ENCODE data around the gene BCAR3. TPM values are rescaled to one million over a fixed set of nuclear protein-coding genes. Genes with fewer than 3 reads are reported as not detected.

Gene BCAR3
- total RNA-seq, 2 experiments from 2014 or later, result 0.42 to 0.55 TPM

- CTCF ChIA-PET, result no interaction called here
- Mint-ChIP-seq H3K27ac (no peak overlapping the region), H3K36me3 (ENCODE audit: low read depth) (no peaks in the 10 kb centered on the region), H3K4me1 (ENCODE audit: low read depth) (no peaks in the 10 kb centered on the region), H3K27me3 (ENCODE audit: low read depth) (no peaks in the 10 kb centered on the region), H3K9me3 (no peaks in the 10 kb centered on the region), H3K4me3 (no peak overlapping the region)
- intact Hi-C loops (cut with micrococcal nuclease), result no loop called here
- DNase-seq, result no peak
These were observed 9.6 kb downstream of the BCAR3 start for GRCh38 chr1:93672069-93672468.

GRCh38 chr1:93671099-93671621, 10.5 kb downstream of the BCAR3 start:
- no peaks in the 10 kb centered on the region for H3K4me1 Mint-ChIP-seq (ENCODE audit: low read depth)
- DNase-seq, result no peak
- no peak overlapping the region for H3K27ac Mint-ChIP-seq
- CTCF ChIA-PET, result interaction anchor here (0.6 to 1.3 kb wide), 4 partner anchors 9 to 140 kb away, joined by 3 to 9 read pairs (median 5); no protein-coding TSS in a partner anchor
- no peaks in the 10 kb centered on the region for H3K9me3 Mint-ChIP-seq
- intact Hi-C loops (cut with micrococcal nuclease), result no loop called here
- no peaks in the 10 kb centered on the region for H3K27me3 Mint-ChIP-seq (ENCODE audit: low read depth)
- H3K4me3 Mint-ChIP-seq, result no peak overlapping the region
- H3K36me3 Mint-ChIP-seq (ENCODE audit: low read depth), result no peaks in the 10 kb centered on the region

GRCh38 chr1:93670141-93670540, 11.5 kb downstream of the BCAR3 start:
- DNase-seq, result no peak
- CTCF ChIA-PET, result interaction anchor here (1.1 kb wide), 1 partner anchor 141 kb away, joined by 3 read pairs; no protein-coding TSS in a partner anchor
- intact Hi-C loops (cut with micrococcal nuclease), result no loop called here
- Mint-ChIP-seq H3K9me3 (no peaks in the 10 kb centered on the region), H3K27ac (no peak overlapping the region), H3K36me3 (ENCODE audit: low read depth) (no peaks in the 10 kb centered on the region), H3K4me3 (no peak overlapping the region), H3K4me1 (ENCODE audit: low read depth) (no peaks in the 10 kb centered on the region), H3K27me3 (ENCODE audit: low read depth) (no peaks in the 10 kb centered on the region)

DNA sequence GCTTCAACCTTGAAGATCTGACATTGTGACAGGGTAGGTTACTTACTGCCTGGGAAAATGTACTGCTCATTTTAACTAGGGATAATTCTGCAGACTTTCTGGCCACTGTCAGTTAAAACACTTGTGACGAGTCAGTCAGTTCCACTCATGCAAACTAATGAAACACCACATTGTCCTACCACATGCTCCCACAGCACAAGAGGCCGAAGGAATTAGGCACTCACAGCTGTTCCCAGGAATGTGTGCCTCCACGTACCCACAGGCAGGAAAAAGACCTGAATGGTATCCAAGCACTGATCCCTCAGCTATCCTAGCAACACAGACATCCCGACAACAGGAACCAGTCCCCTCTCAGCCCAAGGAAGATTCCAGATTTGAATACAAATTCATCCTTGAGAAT, 12.3 kb downstream of the BCAR3 start:
- Mint-ChIP-seq H3K9me3 (no peaks in the 10 kb centered on the region), H3K4me1 (ENCODE audit: low read depth) (no peaks in the 10 kb centered on the region), H3K27ac (no peak overlapping the region), H3K36me3 (ENCODE audit: low read depth) (no peaks in the 10 kb centered on the region), H3K27me3 (ENCODE audit: low read depth) (no peaks in the 10 kb centered on the region), H3K4me3 (no peak overlapping the region)
- intact Hi-C loops (cut with micrococcal nuclease), result no loop called here
- DNase-seq, result no peak
- CTCF ChIA-PET, result no interaction called here

DNA sequence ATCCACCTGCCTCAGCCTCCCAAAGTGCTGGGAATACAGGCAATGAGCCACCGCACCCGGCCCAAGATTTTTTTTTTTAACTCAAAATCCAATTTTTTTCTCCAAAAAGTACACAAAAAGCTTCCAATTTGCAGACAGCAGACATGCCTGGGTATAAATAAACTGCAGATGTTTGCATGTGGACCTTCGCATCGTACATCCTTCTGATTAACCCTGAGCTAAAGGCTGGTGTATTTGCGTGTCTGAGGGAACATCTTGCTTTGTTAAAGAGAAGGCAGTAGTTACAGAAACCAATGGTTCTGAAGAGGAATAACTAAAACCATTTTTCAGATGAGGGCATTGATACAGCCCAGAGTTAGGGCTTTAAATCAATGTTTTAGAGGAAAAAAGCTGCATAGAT, 12.7 kb downstream of the BCAR3 start:
- H3K4me1 Mint-ChIP-seq (ENCODE audit: low read depth), result no peaks in the 10 kb centered on the region
- H3K27me3 Mint-ChIP-seq (ENCODE audit: low read depth), result no peaks in the 10 kb centered on the region
- H3K4me3 Mint-ChIP-seq, result no peak overlapping the region
- intact Hi-C loops (cut with micrococcal nuclease), result no loop called here
- H3K27ac Mint-ChIP-seq, result no peak overlapping the region
- CTCF ChIA-PET, result no interaction called here
- no peaks in the 10 kb centered on the region for H3K9me3 Mint-ChIP-seq
- H3K36me3 Mint-ChIP-seq (ENCODE audit: low read depth), result no peaks in the 10 kb centered on the region
- no peak for DNase-seq

- DNase-seq, result no peak
- H3K4me1 Mint-ChIP-seq (ENCODE audit: low read depth), result no peaks in the 10 kb centered on the region
- no peaks in the 10 kb centered on the region for H3K36me3 Mint-ChIP-seq (ENCODE audit: low read depth)
- CTCF ChIA-PET, result interaction anchor here (1.7 kb wide), 1 partner anchor 176 kb away, joined by 5 read pairs; no protein-coding TSS in a partner anchor
- no peaks in the 10 kb centered on the region for H3K9me3 Mint-ChIP-seq
- no peak overlapping the region for H3K4me3 Mint-ChIP-seq
- intact Hi-C loops (cut with micrococcal nuclease), result no loop called here
- H3K27me3 Mint-ChIP-seq (ENCODE audit: low read depth), result no peaks in the 10 kb centered on the region
- no peak overlapping the region for H3K27ac Mint-ChIP-seq
These were observed 13.5 kb downstream of the BCAR3 start for GRCh38 chr1:93668121-93668520.

- CTCF ChIA-PET, result interaction anchor here (0.6 to 1.7 kb wide), 4 partner anchors 15 to 177 kb away, joined by 3 to 5 read pairs (median 3); no protein-coding TSS in a partner anchor
- Mint-ChIP-seq H3K36me3 (ENCODE audit: low read depth) (no peaks in the 10 kb centered on the region), H3K4me3 (no peak overlapping the region), H3K27me3 (ENCODE audit: low read depth) (no peaks in the 10 kb centered on the region), H3K27ac (no peak overlapping the region), H3K9me3 (no peaks in the 10 kb centered on the region), H3K4me1 (ENCODE audit: low read depth) (no peaks in the 10 kb centered on the region)
- intact Hi-C loops (cut with micrococcal nuclease), result no loop called here
- DNase-seq, result no peak
These were observed 14.0 kb downstream of the BCAR3 start for GRCh38 chr1:93667642-93668041.

DNA sequence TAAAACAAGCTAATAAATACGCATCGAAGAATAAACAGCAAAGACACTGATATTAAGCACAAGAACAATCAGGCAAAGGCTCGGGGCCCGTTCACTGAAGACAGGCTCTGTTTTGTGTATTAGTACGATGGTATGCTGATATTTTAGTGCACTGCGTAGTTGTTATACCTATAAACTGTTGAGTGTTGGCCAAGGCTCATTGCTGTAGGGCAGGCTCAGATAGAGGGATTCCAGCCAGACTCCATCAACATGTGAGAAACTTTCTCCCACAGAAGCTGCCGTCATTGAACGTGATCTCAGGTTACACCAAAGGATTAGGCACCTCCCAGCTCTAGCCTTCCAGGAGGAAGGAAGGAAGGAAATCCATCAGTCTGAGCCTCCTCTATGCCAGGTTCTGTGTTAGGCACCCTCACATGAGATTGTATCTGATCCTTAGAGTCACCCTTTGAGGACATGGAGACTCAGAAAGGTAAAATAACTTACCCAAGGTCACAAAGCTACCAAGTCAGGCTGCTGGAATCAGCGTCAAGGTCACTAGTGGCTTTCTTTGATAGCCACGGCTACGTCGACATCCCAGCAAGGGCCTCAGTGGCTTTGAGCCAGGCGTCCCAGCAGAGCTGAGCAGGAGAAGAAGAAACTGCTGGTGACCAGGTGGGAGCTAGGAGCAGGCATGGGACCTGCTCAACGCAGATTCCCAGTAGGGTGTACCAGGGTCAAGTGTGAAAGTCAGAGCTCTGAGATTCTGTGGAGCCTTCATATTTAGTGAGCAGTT, 14.8 kb downstream of the BCAR3 start:
- Mint-ChIP-seq H3K9me3 (no peaks in the 10 kb centered on the region), H3K4me1 (ENCODE audit: low read depth) (no peaks in the 10 kb centered on the region), H3K36me3 (ENCODE audit: low read depth) (no peaks in the 10 kb centered on the region), H3K27ac (no peak overlapping the region), H3K4me3 (no peak overlapping the region), H3K27me3 (ENCODE audit: low read depth) (no peaks in the 10 kb centered on the region)
- intact Hi-C loops (cut with micrococcal nuclease), result no loop called here
- CTCF ChIA-PET, result interaction anchor here (0.6 to 1.7 kb wide), 5 partner anchors 15 to 178 kb away, joined by 3 to 5 read pairs (median 3); no protein-coding TSS in a partner anchor
- no peak for DNase-seq

GRCh38 chr1:93665015-93665414, 16.6 kb downstream of the BCAR3 start:
- Mint-ChIP-seq H3K27ac (no peak overlapping the region), H3K27me3 (ENCODE audit: low read depth) (no peaks in the 10 kb centered on the region), H3K4me1 (ENCODE audit: low read depth) (no peaks in the 10 kb centered on the region), H3K36me3 (ENCODE audit: low read depth) (no peaks in the 10 kb centered on the region), H3K4me3 (no peak overlapping the region), H3K9me3 (no peaks in the 10 kb centered on the region)
- intact Hi-C loops (cut with micrococcal nuclease), result no loop called here
- CTCF ChIA-PET, result no interaction called here
- no peak for DNase-seq

- Mint-ChIP-seq H3K27ac (no peak overlapping the region), H3K4me1 (ENCODE audit: low read depth) (no peaks in the 10 kb centered on the region), H3K27me3 (ENCODE audit: low read depth) (no peaks in the 10 kb centered on the region), H3K4me3 (no peak overlapping the region), H3K9me3 (no peaks in the 10 kb centered on the region), H3K36me3 (ENCODE audit: low read depth) (no peaks in the 10 kb centered on the region)
- CTCF ChIA-PET, result interaction anchor here (1.3 kb wide), 1 partner anchor 34 kb away, joined by 4 read pairs; no protein-coding TSS in a partner anchor
- intact Hi-C loops (cut with micrococcal nuclease), result no loop called here
- no peak for DNase-seq
These were observed 18.4 kb downstream of the BCAR3 start for GRCh38 chr1:93663208-93663614.

GRCh38 chr1:93662481-93663207, 19.0 kb downstream of the BCAR3 start:
- DNase-seq, result no peak
- Mint-ChIP-seq H3K36me3 (ENCODE audit: low read depth) (no peaks in the 10 kb centered on the region), H3K27ac (no peak overlapping the region), H3K9me3 (no peaks in the 10 kb centered on the region), H3K4me1 (ENCODE audit: low read depth) (no peaks in the 10 kb centered on the region), H3K4me3 (no peak overlapping the region), H3K27me3 (ENCODE audit: low read depth) (no peaks in the 10 kb centered on the region)
- intact Hi-C loops (cut with micrococcal nuclease), result no loop called here
- CTCF ChIA-PET, result no interaction called here

- no peak overlapping the region for H3K27ac Mint-ChIP-seq
- no peaks in the 10 kb centered on the region for H3K27me3 Mint-ChIP-seq (ENCODE audit: low read depth)
- intact Hi-C loops (cut with micrococcal nuclease), result no loop called here
- no peaks in the 10 kb centered on the region for H3K9me3 Mint-ChIP-seq
- no peak overlapping the region for H3K4me3 Mint-ChIP-seq
- no peaks in the 10 kb centered on the region for H3K4me1 Mint-ChIP-seq (ENCODE audit: low read depth)
- no peaks in the 10 kb centered on the region for H3K36me3 Mint-ChIP-seq (ENCODE audit: low read depth)
- CTCF ChIA-PET, result no interaction called here
- no peak for DNase-seq
These were observed 19.7 kb downstream of the BCAR3 start for GRCh38 chr1:93661829-93662474.
